Testis (tissue), 3 donors: ENCODE results near the gene FAM76B. TPM values are rescaled to one million over a fixed set of nuclear protein-coding genes. Genes with fewer than 3 reads are reported as not detected.

Experiments
- DNase-seq: peaks from one replicate; pipeline ENCODE4 v3.0.0-alpha.2; 2019
- H3K27ac ChIP-seq, 2 donors: fragments of 200-600 bp; sonication (generic); one replicate each; pipeline ENCODE4 v1.5.1; 2019
- H3K27me3 ChIP-seq: fragments of 200-600 bp; sonication (generic); one replicate; pipeline ENCODE4 v1.5.1; 2019
- H3K36me3 ChIP-seq: fragments of 200-600 bp; sonication (generic); one replicate; pipeline ENCODE4 v1.5.1; 2017; ENCODE audit warnings: low read depth; ENCODE audit errors: missing control alignments
- H3K4me1 ChIP-seq: fragments of 200-600 bp; sonication (generic); one replicate; pipeline ENCODE4 v1.5.1; 2019
- H3K4me3 ChIP-seq, 2 donors: fragments of 200-600 bp; sonication (generic); one replicate each; pipeline ENCODE4 v1.5.1; 2017 to 2019
- H3K9me3 ChIP-seq: fragments of 200-600 bp; sonication (generic); one replicate; pipeline ENCODE4 v1.5.1; 2017
- CTCF ChIP-seq, 3 experiments: fragments of 450-650 bp in 2 of 3; fragments of 200-600 bp in 1 of 3; sonication (generic) in 1 of 3; IDR thresholded peaks; one replicate each; pipeline ENCODE4 v1.5.1; 2016 to 2019; ENCODE audit warnings: antibody characterized with exemption in 3 of 3, mild to moderate bottlenecking in 2 of 3, moderate library complexity in 1 of 3
- POLR2A ChIP-seq: fragments of 450-650 bp; IDR thresholded peaks from one replicate; pipeline ENCODE4 v1.6.1; 2017; ENCODE audit warnings: antibody characterized with exemption, mild to moderate bottlenecking, moderate library complexity
- WGBS, 2 donors: methylation state at CpG; one replicate each; pipeline ENCODE4 v1.1.5; 2018; 5-methylcytosine and 5-hydroxymethylcytosine counted together
- intact Hi-C: fragments of 100-400 bp; cut with DNase I; formaldehyde crosslinking; loops from one replicate; pipeline ENCODE4 v1.15.1; 2023; ENCODE audit warnings: low total_unique reads
- polyA plus RNA-seq: library from polyadenylated mRNA; stranded (reverse); fragments of 350-450 nt; fragmentation: Illumina TruSeq; extraction: RNeasy Lipid Tissue Mini Kit (QIAGEN cat#74804); gene quantifications from one replicate; pipeline ENCODE4 v1.2.3, GENCODE V29; 2014; ENCODE audit warnings: low read depth, low replicate concordance; ENCODE audit not compliant: insufficient read depth
- total RNA-seq, 2 donors: library from RNA; depleted of rRNA; stranded (reverse); fragments of >200 nt; gene quantifications; one replicate each; pipeline ENCODE4 v1.2.3, GENCODE V29; 2016

Gene FAM76B
- total and polyA plus RNA-seq, 3 donors from 2014 or later, result 53.7 to 122 (median 81.0) TPM

DNA sequence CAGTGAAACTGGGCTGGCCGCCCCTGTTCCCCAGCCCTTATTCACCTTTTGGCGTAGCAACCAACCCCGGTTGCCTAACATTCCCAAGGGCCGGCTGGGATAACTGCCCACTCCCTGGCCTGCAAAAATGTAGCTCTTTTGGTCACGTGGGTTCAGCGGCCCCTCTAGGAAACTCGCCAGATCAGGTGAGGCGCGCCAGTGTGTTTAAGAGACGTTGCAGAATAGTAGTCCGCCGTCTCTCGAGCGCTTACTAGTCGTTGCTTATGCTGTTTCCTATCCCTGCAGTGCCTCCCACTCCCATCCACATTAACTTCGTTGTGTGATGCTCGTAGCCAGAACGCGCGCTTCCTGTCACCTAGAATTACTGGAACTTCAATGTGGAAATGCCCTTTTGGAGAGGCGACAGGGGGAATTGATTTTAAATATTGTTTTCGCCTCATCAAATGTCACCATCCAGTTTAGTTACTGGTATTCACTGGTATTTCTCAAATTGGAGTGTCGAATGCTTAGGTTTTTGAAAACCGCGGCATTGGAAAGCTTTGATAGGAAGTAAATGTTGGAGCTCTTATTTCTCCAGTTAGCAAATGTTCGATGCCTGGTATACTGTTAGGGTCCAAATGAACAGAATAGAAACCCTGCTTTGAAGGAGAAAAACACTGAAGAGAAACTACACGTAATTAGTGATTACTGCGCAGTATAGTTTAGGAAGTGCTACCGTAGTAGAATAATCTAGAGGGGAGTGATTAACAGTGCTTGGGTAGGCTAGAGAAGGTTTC lies 1.5 kb upstream of the FAM76B start:
- DNase-seq, result peak; percentile 83
- Histone ChIP-seq H3K36me3 (no peaks in the 10 kb centered on the region), H3K27me3 (no peaks in the 10 kb centered on the region), H3K9me3 (no peaks in the 10 kb centered on the region), H3K27ac (peak overlapping the region; percentile 99 to 100), H3K4me3 (peak overlapping the region; percentile 87), H3K4me1 (peaks cover 13% of the 10 kb centered on the region)
- intact Hi-C loops, result no loop called here
- TF ChIP-seq POLR2A (no peak), CTCF (IDR thresholded peaks at IDR 0.05) (no peak)
- 3% methylated on average over 28 to 29 of the region's 29 CpGs for WGBS, 2 donors

DNA sequence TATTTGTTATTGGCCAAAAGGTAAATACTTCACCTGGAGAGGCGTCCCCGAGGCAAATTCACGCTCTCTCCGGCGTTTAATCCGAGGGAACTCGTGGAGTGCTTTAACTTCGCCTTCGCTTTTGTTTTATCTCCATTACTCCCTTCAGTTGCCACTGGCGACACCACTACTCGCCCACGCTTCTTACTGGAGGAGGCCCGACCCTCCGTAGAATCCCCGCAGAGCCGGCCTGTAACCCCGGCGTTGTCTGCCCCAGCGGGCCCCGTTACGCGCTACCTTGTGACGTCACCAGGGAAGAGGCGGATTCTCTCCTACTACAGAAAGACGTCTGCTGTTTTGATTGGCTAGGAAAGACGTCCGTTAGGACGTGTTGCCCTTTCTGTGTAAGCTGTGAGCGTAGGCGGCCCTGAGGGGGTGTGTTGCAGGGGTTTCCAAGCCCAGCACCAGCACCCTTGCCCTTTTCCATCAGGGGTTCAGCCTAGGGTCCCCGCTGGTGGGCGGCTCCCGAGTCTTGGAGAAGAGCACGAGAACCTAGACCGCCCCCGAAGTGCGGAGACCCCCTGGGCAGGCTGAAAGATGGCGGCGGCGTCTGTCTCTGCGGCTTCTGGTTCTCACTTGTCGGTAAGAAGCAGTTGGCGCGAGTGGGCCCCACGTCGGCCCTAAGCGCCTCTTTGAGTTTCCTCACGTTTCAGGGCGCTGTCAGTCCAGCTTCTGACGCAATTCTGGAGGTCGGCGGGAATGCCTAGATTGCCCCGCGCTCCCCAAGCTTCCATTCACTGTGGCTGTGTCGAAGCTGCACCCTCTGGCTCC lies 746 bp upstream of the FAM76B start, which contains the start of gene CEP57:
Gene CEP57, plus strand, starts transcription at position 376 of the 810 bp plus-strand sequence. Its CDS starts 201 bp downstream, at position 577.
- no peaks in the 10 kb centered on the region for H3K27me3 ChIP-seq
- intact Hi-C loops, result no loop called here
- no peaks in the 10 kb centered on the region for H3K9me3 ChIP-seq
- no peaks in the 10 kb centered on the region for H3K36me3 ChIP-seq
- peaks cover 13% of the 10 kb centered on the region for H3K4me1 ChIP-seq
- TF ChIP-seq POLR2A (peak; percentile 63), CTCF (IDR thresholded peaks at IDR 0.05) (peak in 1 of 3 experiments; percentile 2)
- peak within 1 kb of the TSS; percentile 87 for H3K4me3 ChIP-seq
- DNase-seq, result peak; percentile 99
- peak within 1 kb of the TSS; percentile 99 to 100 for H3K27ac ChIP-seq
- WGBS, 2 donors, result 0 to 1% methylated on average over 30 to 55 of the region's 55 CpGs

DNA sequence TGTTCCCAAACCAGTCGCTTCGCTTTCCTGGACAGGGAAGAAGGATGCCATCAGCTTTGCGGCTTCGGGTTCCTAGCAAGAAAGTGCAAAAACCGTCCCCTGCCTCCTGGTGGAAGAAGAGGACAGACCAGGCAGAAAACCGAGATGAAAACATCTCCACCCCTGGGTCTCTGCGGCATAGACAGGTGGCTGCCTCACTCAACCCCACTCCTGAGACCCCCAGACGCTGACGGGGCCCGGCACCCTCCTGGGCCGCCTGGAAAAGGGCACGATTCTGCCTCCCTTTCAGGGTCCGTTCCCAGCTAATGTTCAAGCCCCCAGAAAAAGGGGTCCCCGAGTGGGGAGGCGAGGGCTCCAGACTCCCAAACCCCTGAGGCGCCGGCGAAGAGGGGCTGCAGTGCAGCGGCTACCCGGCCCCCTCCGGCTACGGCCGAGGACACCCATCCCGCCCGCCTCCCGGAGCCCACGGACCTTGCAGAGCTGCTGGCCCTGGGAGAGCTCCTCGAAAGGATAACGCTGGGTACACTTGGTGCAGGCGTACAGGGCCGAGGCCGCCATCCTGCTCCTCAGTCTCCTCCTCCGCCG lies 569 bp downstream of the FAM76B start:
- DNase-seq, result peak; percentile 52
- Histone ChIP-seq H3K27me3 (no peaks in the 10 kb centered on the region), H3K36me3 (no peaks in the 10 kb centered on the region), H3K9me3 (no peaks in the 10 kb centered on the region), H3K4me1 (peaks cover 13% of the 10 kb centered on the region), H3K27ac (peak overlapping the region; percentile 99 to 100), H3K4me3 (peak overlapping the region; percentile 87)
- WGBS, 2 donors, result 0% methylated on average over 15 to 32 of the region's 34 CpGs
- intact Hi-C loops, result no loop called here
- peak in 1 of 3 experiments; percentile 36 for TF ChIP-seq CTCF (IDR thresholded peaks at IDR 0.05)
- TF ChIP-seq POLR2A, result no peak

DNA sequence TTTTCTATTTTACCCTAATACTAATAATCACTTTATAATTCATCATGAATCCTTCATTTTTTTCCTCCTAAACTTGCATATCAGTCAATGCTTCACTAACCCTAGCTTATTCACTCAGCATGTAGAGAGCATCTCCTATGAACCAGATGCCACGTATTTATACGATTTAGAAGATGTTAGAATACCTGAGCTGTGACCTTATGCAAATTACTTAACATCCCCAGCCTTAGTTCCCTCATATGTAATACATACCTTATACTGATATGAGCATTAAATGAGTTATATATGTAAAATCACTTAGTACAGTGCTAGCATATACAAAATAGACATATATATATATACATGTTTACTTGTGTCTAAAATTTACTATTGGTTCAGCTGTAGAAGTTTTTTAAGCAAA lies 9.0 kb downstream of the FAM76B start:
- intact Hi-C loops, result no loop called here
- Histone ChIP-seq H3K4me1 (no peaks in the 10 kb centered on the region), H3K4me3 (no peak overlapping the region), H3K27me3 (no peaks in the 10 kb centered on the region), H3K27ac (no peak overlapping the region), H3K36me3 (no peaks in the 10 kb centered on the region), H3K9me3 (no peaks in the 10 kb centered on the region)
- no peak for DNase-seq
- 94 to 97% methylated on average over 2 of the region's 2 CpGs for WGBS, 2 donors
- TF ChIP-seq CTCF (IDR thresholded peaks at IDR 0.05), result no peak
- TF ChIP-seq POLR2A, result no peak
